Mammary epithelial cell (primary cell): ENCODE results near the gene MRPL24.

Experiments used
- EZH2 ChIP-seq: IDR thresholded peaks from 2 replicates; pipeline ENCODE4 v1.6.1; 2012; ENCODE audit warnings: low read length, inconsistent platforms, borderline replicate concordance
- TF ChIP-seq, protein P1 (sequence below), 2 donors: IDR thresholded peaks in 1 of 2; conservative IDR thresholded peaks in 1 of 2; 2 replicates each; pipeline ENCODE4 v1.5.1; 2011 to 2012; ENCODE audit warnings: inconsistent platforms in 2 of 2, low read length in 2 of 2, mild to moderate bottlenecking in 2 of 2, control low read depth in 1 of 2, low read depth in 1 of 2; ENCODE audit not compliant: insufficient read depth in 1 of 2; ENCODE audit errors: extremely low read depth in 1 of 2

DNA sequence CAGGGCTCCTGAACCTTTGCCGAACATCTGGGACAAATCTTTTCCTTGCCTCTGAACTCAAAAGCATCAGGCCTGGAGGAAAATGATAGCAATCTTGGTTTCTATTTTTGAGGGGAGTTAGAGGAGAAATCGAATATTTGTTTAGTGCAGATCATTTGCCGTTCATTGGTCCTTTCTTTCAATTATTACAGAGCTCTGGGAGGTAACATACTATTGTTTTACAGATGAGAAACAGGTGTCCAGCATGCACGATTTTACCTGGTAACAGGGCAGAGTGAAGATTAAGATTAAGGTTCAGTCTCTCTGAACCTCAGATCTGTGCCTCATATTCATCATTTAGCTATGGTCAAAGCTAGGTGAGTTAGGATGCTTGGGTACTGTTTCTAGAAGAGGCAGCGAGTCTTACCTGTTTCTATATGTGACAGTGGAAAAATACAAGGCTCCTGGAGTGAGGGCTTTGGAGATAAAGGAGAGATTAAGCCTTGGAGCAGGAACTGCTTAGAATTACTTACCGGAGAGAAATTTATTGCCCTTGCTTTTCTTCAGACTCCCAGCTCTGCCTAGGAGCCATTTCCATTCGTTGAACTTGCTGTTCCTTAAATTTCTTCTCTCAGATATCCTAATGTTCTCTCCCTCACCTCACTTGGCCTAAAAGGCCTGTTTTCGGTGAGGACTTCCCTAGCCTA, 27.9 kb upstream of the MRPL24 start:
- TF ChIP-seq, protein P1, sequence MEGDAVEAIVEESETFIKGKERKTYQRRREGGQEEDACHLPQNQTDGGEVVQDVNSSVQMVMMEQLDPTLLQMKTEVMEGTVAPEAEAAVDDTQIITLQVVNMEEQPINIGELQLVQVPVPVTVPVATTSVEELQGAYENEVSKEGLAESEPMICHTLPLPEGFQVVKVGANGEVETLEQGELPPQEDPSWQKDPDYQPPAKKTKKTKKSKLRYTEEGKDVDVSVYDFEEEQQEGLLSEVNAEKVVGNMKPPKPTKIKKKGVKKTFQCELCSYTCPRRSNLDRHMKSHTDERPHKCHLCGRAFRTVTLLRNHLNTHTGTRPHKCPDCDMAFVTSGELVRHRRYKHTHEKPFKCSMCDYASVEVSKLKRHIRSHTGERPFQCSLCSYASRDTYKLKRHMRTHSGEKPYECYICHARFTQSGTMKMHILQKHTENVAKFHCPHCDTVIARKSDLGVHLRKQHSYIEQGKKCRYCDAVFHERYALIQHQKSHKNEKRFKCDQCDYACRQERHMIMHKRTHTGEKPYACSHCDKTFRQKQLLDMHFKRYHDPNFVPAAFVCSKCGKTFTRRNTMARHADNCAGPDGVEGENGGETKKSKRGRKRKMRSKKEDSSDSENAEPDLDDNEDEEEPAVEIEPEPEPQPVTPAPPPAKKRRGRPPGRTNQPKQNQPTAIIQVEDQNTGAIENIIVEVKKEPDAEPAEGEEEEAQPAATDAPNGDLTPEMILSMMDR (conservative IDR thresholded peaks at IDR 0.05 in 1 of 2, IDR thresholded peaks at IDR 0.05 in 1 of 2; ENCODE audit: extremely low read depth in 1 of 2, insufficient read depth in 1 of 2, low read depth in 1 of 2, low read length in 2 of 2), result no peak
- no peak for TF ChIP-seq EZH2
